HG03469 (cell line): ENCODE measurements around the gene TMEM63A.
A peak's percentile ranks its signal among the peaks of the same experiment; 100 is the strongest.

Experiments
- ATAC-seq: cut with Tn5 transposase; IDR thresholded peaks from one replicate; pipeline ENCODE4 v1.9.1; 2021; ENCODE audit warnings: mild to moderate bottlenecking, moderate library complexity, moderate number of reproducible peaks; ENCODE audit not compliant: unreplicated experiment

The TMEM63A gene

DNA sequence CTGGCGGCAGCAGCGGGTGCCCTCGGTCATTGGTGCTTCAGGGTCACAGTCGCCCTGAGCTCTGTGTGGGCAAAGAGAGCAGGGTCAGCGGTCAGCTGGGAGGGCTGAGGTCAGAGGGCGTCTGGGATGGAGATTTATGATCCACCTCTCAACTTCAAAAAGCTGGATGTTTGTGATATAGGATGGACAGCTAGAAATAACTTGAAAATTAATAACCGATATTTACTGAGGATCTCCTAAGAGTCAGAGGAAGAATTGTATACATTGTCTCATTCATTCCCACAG, 4.8 kb upstream of the TMEM63A start:
- no peak for ATAC-seq

DNA sequence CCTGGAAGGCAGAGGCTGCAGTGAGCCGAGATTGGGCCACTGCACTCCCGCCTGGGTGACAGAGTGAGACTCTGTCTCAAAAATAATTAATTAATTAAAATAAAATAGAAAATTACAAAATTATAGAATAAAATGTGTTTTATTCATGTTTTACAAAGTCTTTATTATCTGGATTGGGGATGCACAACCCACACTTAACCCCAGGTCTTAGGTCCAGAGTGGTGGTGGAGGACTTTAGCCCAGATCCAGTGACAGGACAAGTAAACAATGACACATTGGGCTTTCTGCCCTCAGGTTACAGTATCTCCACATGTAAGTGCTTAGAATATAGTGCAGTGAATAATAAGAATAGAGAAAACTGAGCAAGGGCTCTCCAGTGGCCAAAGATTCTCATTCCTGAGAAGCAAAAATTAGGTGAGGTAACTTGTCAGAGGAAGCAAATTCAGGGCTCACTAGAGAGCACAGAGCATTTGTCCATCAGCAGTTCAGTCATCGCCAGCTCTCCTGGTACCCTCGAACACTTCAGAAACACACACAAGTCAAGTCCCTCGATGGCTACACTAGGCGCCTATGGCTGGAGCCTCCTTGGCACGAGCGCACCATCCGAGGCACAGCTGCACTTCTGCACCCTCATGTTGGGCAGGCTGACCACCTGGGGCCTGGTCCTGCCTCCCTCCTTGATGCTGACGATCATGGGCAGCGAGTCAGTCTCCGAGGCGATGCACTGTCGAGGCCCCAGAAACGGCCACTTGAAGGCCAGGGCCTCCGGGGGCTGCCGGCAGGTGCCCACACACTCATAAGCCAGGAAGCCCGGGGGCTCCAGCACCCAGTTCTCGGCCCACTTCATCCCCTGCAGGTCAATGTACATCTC, 4.2 kb upstream of the TMEM63A start:
- ATAC-seq, result no peak

DNA sequence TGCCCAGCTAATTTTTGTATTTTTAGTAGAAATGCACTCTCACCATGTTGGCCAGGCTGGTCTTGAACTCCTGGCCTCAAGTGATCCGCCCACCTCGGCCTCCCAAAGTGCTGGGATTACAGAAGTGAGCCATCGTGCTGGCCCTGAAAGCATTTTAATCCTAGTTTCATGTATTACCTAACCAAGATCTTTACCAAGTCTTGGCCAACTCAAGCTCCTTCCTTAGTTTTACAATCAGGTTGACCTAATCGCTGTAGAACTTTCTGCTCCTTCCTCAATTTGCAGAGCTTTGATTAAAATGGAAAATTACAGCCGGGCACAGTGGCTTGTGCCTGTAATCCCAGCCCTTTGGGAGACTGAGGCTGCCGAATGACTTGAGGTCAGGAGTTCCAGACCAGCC, 3.2 kb upstream of the TMEM63A start:
- no peak for ATAC-seq

DNA sequence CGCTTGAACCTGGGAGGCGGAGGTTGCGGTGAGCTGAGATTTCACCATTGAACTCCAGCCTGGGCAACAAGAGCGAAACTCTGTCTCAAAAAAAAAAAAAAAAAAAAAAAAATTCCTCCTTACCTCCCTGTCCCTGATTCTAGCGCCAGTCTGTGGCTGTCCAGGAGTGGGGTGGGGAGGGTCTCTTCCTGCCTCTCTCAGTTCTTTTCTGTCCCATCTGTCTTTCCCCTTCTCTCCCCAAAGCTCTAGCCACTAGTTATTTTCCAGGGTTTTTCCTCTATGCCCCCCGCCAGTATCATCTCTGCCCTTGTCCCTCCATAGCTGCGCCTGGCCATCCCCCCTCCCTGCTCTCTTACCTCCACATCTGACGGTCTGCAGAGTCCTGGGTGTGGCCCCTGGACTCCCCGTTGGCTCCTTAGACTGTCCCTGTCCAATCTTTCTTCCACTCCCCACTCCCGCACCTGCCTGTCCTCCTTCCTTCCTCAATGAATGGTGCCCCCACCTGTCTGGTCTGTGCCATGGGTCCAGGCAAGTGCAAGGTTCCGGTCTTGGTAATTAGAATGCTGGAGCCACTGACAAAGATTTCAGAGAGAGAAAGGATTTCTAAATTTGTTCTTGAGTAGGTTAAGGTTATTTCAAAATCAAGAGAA, 1.6 kb upstream of the TMEM63A start:
- ATAC-seq, result no peak

DNA sequence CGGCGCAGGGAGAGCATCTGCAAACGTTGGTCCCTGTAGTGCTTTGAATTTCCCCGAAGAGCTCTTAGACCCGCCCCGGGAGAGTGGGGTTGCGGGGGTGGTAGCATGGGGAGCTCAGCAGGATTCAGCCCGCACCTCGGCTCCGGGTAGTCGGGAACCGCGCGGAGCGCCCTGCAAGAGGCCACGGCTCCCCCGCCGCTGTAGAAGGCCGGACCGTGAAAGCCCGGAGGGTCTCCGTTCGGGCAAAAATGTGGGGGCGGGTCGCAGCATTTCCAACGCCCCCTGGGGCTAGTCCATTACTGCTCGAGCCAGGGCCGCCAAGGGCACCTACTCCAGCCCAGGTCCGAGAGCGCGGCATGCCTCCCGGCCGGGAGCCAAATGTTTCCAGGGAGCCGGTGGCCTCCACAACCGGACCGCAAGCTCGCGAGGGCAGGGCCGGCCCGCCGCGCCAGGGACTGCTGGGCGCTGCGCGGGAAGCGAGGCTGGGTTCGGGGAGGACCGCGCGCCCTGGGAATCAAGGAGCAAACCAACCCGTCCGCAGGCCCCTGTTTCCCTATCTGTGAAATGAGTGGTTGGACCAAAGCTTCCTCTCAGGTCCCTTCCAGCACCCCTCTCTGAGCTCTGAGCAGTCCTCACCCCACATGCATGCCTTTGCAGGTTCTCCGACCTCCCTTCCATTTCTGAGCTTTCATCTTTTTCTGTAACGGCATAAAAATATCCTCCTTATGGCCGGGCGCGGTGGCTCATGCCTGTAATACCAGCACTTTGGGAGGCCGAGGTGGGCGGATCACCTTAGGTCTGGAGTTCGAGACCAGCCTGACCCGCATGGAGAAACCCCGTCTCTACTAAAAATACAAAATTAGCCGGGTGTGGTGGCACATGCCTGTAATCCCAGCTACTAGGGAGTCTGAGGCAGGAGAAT, 775 bp upstream of the TMEM63A start:
- peak; percentile 10 for ATAC-seq

DNA sequence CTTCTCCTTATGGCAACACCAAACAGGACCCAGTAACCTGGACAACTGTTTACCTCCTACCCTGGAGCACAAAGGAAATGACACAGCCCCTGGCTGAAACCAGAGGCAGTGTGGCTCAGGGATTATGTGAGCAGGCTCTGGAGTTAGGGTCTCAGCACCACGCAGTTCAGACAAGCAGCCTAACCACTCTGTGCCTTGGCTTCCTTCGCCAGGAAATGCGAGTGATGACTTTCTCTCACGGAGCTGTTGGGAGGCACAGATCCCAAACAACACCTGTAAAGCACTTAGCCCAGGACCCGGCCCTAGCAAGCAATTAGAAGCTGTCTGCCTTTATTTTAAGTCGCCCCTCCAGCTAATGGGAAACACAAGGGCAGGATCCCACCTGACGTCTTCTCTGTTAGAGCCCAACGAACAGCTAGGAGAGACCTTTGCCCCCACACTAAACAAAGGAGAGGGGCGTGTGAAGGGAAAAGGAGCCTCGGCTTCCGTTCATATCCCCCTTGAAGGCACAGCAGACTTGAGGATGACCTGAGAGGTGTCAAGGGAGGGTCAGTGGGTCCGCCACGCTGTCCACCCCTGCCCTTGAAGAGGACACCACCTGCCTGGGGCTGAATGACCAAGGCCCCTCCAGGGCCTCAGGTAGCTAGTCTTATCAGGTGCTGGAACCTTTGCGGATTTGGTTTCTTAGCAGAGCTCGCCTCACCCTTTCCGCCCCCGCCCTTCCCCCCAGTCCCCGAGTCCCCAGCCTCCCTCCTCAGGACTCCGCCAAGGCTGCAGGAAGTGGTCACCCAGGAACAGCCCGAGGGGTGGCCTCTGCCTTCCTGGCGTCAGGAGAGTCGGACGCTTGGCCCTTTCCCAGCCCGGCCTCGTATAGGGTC, 860 bp downstream of the TMEM63A start:
- ATAC-seq, result no peak

DNA sequence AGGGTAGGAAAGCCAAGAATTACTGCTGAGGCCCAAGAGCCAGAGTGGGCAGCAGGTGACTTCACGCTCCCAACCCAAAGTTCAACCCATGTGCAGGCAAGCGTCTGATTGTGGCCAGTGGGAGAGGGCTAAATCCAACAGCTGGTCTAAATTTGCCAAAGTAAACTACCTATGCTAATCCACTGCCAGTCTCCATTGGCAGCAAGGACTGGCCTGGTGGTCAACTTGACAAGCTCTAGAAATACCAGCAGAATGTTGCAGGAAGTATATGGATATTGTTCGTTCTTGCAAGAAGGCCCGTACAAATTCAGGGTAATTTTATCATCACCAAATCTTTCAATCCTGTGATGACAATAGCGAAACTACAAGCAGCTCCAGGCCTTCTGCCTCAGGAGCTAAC, 1.5 kb downstream of the TMEM63A start:
- ATAC-seq, result no peak

DNA sequence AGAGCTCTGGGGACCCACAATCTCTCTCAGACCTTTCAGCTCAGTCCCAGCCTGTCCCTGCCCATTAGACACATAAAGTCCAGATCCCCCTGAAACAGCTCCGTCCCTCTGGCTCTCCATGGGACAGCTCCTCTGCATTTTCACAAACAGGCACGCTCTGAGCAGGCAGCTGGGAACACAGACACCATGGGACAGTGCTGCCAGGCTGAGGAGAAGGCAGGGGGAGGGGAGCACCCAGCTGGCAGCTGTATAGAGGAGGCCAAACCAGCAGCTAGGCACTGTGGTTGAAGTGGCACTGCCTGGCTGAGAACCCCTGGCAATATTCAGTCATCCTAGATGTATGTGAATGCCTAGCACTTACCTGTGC, 2.0 kb downstream of the TMEM63A start:
- ATAC-seq, result no peak

DNA sequence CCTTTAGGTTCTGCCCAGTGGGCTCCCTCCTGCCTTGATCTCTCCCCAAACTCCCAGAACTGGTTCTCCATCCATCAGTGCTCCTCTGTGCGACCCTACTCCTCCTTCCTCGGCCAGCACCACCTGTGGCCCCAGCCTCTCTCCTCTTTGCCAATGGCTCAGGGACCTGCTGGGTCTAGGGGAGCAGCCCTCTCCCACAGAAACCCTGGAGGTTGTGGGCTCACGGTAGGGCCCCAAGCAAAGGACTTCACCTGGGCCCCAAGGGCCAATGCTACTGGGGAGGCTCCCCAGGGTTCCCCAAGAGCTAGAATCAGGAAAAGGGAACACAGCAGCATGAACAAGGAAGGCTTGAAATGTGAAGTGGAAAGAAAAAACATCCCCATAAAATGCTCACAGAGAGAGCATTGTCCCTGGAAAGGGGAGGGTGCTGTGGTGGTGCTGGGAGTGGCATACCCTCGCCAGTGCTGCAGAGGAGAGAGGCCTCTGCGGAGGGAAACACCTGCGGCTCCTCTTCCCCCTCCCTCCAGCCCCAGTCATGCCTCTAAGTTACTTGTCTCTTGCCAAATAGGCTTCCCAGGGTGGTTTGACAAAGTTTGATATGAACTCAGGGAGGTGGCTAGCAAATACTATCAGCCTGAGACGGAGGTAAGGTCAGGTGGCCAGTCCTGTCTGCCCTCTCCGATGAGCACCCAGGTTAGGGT, 2.5 kb downstream of the TMEM63A start:
- no peak for ATAC-seq

DNA sequence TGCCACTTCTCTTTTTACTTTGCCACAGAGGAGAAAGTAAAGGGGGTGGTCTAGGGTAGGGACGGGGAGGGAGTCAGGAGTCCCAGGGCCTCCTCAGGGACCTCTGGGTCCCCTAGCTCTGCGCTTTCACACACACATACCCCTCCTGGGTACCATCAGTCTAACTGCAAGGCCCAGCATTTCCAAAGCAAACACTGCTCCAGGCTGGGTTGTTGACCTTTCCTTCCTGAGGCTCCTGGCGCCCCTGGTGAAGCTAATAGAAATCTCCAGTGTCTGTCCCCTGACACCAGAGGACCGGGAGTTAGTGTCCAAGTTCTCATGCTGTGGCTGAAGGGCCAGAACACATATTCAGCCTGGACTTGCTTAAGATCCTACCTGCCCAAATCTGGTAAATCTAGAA, 3.9 kb downstream of the TMEM63A start:
- no peak for ATAC-seq

DNA sequence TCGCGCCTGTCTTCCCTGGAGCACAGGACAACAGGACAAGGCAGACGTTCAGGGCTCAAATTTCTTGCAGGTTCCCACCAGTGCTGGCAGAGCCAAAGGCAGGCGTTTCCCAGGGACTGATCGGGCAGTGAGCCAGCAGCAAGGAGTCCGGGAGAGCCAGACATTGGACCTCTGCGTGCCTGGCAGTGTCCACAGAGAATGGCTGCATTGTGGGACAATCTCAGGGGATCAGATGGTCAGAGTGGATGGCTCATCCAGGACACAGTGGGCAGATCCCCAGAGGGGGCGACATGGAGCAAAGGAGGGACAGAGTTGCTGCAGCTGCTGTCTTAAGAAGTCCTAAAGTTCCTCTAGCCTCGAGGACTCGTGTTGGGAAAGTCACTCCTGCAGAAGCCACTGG, 4.6 kb downstream of the TMEM63A start:
- no peak for ATAC-seq

DNA sequence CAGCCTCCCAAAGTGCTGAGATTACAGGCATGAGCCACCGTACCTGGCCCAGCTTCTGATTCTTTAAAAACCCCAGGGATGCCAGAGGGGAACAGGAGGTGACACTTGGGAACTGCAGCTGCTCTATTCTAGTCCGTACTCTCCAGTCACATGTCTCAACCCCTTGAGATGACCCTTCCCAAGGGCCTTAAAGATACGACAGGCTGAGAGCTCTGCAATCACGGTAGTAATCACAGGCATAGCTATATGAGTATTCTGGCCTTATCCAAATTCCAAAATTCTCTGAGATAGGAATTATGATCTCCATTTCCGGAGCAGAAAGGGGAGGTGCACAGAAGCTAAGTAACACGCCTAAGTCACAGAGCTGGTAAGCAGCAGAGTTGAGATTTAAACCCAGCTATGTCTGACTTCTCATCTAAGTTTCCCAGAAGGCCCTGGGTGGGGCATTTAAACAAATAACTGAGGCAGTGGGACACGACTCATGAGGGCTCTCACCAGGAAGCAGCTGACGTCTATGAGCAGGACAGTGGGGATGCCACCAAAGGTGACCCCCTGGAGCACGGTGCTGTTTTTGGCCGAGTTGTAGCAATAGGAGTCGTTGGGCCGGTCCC, 5.2 kb downstream of the TMEM63A start:
- ATAC-seq, result no peak

DNA sequence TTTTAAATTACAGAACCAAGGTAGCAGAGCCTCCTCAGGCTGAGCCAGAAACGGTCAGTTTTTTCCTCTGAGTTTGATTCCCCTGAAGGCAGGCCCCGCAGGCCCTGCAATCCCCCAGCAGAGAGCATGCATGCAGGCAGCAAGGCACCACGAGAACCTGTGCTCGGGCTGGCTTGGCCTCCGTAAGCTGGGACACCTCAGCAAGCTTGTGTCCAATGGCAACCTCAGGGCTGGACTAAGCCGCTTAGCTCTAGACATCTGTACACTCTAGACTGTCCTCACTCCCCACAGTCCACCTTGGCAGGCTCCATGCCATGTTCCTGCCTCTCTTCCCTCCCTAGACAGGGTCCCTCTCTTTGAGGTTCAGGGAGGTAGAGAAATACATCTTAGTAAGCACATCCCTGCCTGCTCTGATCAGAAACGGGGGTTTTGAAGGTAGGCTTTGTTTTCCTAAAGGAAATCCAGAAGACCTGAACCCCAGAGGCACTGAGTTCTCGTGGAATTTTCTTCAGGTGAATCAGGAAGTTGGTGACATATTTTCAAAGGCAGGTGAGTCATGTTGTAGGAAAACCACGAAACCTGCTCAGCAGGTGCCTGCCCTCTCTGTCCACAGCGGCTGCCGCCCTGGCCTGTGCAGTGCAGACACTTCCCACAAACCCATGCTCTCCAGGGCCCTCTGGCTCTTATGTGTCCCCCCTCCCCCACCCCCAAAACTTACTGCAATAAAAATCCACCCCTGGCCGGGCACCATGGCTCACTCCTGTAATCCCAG, 7.0 kb downstream of the TMEM63A start:
- ATAC-seq, result no peak

DNA sequence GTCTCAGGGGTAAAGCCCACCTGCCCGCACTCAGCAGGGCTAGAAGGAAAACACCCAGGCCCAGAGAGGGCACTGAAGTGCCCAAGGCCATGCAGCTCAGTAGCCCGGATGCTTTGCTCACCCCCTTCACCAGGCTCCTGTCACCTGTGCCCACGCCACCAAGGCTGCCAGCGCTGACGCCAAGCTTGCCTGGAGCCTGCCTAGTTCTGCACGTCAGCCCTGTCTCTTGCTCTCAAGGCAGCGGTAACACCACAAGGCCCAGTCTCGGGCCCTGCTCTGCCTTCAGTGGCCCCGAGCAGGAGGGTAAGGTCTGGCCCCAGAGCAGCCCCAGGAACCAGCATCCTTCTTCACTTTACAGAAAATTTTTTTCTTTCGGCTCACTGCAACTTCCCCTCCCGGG, 7.7 kb downstream of the TMEM63A start:
- no peak for ATAC-seq

DNA sequence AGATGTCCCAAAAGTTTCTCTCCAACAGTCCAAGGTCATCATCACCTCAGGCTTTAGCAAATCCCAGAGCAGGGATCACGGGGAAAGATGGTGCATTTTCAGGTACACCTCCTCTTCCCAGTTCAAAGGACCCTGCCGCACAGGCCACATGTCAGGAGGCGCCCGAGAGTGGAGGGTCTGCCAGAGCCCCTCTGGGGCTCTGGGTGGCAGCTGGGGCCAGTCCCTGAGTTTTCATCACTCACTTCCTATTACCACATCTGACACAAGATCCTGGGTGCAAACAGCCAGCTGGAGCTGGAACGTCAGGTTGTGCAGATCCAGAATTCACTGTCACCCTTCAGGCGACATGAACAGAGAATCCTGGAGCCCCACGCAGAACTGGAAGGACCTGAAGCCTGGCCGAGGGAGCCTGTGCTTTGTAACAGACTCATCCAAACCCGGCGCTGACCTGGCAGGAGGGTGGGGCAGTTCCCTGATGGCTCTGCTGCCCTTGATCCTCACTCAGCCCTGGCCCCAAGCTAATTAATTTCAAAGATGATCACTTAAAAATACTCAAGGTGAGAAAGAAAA, 8.8 kb downstream of the TMEM63A start:
- no peak for ATAC-seq

DNA sequence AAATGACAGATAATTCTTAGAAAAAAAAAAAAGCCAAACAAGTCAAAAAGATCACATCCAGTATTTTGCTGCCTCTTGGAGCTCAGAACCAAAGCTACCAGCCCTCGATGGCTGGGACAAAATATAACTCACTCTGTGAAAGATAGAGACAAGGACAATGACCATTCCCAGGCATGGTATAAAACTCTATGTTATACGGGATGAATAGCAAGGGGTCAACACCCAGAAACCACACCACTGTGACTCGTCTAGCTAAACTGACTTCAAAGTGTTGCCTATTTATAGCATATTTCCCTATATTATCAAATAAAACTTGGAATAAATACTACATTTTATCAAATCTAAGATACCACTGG, 10.1 kb downstream of the TMEM63A start:
- ATAC-seq, result no peak

DNA sequence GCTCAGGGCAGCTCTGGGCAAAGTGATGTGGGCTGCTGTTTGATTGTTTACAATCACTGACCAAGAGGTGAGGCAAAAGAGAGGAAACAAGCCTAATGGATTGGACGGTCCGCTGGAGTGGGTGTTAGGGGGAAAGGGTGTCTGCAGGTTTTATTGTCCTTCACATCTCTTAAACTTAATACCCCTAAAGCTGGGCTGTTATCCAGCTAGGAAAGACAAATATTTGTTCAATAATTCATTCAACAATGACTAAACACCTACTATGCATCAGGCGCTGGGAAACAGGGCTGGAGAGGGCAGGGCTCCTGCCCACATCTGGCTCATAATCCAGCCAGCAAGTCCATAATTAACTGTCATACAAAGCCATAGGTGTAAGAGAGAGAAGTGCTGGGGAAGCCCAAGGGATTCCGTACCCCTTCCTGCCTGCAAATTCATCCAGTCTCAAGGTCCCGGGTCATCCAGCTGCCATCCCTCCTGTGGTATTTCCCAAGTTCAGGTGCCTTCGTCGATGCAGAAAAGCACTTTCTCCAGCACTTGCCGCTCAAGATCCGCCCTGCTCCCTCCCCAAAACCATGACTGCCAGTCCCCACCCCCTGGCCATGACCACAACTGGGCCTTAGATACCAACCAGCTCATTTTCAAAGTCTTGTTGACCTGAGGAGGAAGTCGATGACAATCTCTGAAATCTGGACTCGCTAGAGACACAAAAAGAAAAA, 10.7 kb downstream of the TMEM63A start:
- ATAC-seq, result no peak

DNA sequence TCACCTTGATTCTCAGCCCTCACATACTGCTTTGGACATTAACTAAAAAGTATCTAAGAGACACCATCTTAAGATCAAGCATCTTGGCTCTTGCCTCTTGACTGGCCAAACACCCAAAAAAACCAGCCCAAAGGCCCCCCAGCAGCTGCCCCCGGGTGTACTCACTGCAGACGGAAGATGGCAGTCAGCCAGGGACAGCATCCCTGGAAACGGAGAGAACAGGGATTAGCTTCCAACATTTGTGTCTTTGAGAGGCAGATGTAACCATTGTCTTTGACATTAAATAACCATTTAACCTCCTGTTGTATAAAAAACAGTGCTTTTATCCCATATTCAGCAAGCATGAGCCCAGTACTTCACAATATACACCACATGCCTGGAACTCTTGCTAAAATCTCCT, 11.3 kb downstream of the TMEM63A start:
- ATAC-seq, result no peak
